Measurements from ENCODE around the gene LIPT2.
"Not testable (repeated sequence)": the region's sequence is repeated elsewhere in the genome, so short reads cannot be mapped to it uniquely, and the experiment has no call there.

LIPT2 gene

GRCh38 chr11:74522776-74523175 is 29.3 kb upstream of the LIPT2 start:
- Histone ChIP-seq H3K36me3 (no peaks in the 10 kb centered on the region), H3K4me3 (ENCODE audit: low read depth, low read length) (no peak overlapping the region), H3K27me3 (ENCODE audit: insufficient read depth, low read depth, severe bottlenecking) (no peaks in the 10 kb centered on the region), H3K27ac (no peak overlapping the region), H3K9me3 (ENCODE audit: severe bottlenecking) (no peaks in the 10 kb centered on the region)
- no peak for DNase-seq
- no peak for TF ChIP-seq CTCF (IDR thresholded peaks at IDR 0.05; ENCODE audit: low read depth, low read length)

GRCh38 chr11:74521666-74522252 is 28.2 kb upstream of the LIPT2 start:
- Histone ChIP-seq H3K27ac (no peak overlapping the region), H3K9me3 (ENCODE audit: severe bottlenecking) (no peaks in the 10 kb centered on the region), H3K36me3 (no peaks in the 10 kb centered on the region), H3K27me3 (ENCODE audit: insufficient read depth, low read depth, severe bottlenecking) (no peaks in the 10 kb centered on the region), H3K4me3 (ENCODE audit: low read depth, low read length) (no peak overlapping the region)
- DNase-seq = no peak
- no peak for TF ChIP-seq CTCF (IDR thresholded peaks at IDR 0.05; ENCODE audit: low read depth, low read length)

GRCh38 chr11:74520927-74521665 is 27.6 kb upstream of the LIPT2 start:
- H3K36me3 ChIP-seq = no peaks in the 10 kb centered on the region
- H3K9me3 ChIP-seq (ENCODE audit: severe bottlenecking) = no peaks in the 10 kb centered on the region
- H3K4me3 ChIP-seq (ENCODE audit: low read depth, low read length) = no peak overlapping the region
- no peak for DNase-seq
- no peak for TF ChIP-seq CTCF (IDR thresholded peaks at IDR 0.05; ENCODE audit: low read depth, low read length)
- no peaks in the 10 kb centered on the region for H3K27me3 ChIP-seq (ENCODE audit: insufficient read depth, low read depth, severe bottlenecking)
- no peak overlapping the region for H3K27ac ChIP-seq

GRCh38 chr11:74520316-74520715 is 26.8 kb upstream of the LIPT2 start:
- TF ChIP-seq CTCF (IDR thresholded peaks at IDR 0.05; ENCODE audit: low read depth, low read length) = no peak
- no peaks in the 10 kb centered on the region for H3K27me3 ChIP-seq (ENCODE audit: insufficient read depth, low read depth, severe bottlenecking)
- DNase-seq = no peak
- H3K4me3 ChIP-seq (ENCODE audit: low read depth, low read length) = no peak overlapping the region
- H3K27ac ChIP-seq = no peak overlapping the region
- H3K9me3 ChIP-seq (ENCODE audit: severe bottlenecking) = no peaks in the 10 kb centered on the region
- H3K36me3 ChIP-seq = no peaks in the 10 kb centered on the region

- no peak for TF ChIP-seq CTCF (IDR thresholded peaks at IDR 0.05; ENCODE audit: low read depth, low read length)
- H3K9me3 ChIP-seq (ENCODE audit: severe bottlenecking) = no peaks in the 10 kb centered on the region
- H3K27ac ChIP-seq = no peak overlapping the region
- H3K36me3 ChIP-seq = no peaks in the 10 kb centered on the region
- DNase-seq = no peak
- no peaks in the 10 kb centered on the region for H3K27me3 ChIP-seq (ENCODE audit: insufficient read depth, low read depth, severe bottlenecking)
- H3K4me3 ChIP-seq (ENCODE audit: low read depth, low read length) = no peak overlapping the region
Observed at GRCh38 chr11:74519710-74520109, 26.2 kb upstream of the LIPT2 start.

GRCh38 chr11:74517592-74517991 is 24.1 kb upstream of the LIPT2 start:
- H3K4me3 ChIP-seq (ENCODE audit: low read depth, low read length); H3K27ac ChIP-seq; H3K27me3 ChIP-seq (ENCODE audit: insufficient read depth, low read depth, severe bottlenecking); DNase-seq; H3K9me3 ChIP-seq (ENCODE audit: severe bottlenecking); H3K36me3 ChIP-seq: not testable (repeated sequence)
